Type B pancreatic cell (in vitro differentiated cells): ENCODE results near the gene MYL6B. TPM values are rescaled to one million over a fixed set of nuclear protein-coding genes. Genes with fewer than 3 reads are reported as not detected.

Experiments used
- DNase-seq: peaks from one replicate; pipeline ENCODE4 v3.0.0; 2021; ENCODE audit warnings: mixed read lengths; ENCODE audit not compliant: unreplicated experiment; ENCODE audit errors: extremely low spot score
- H3K27ac Mint-ChIP-seq: 2 replicates; pipeline ENCODE4 v1.8.0; 2021; ENCODE audit warnings: mild to moderate bottlenecking, mixed read lengths
- H3K27me3 Mint-ChIP-seq: 2 replicates; pipeline ENCODE4 v1.8.0; 2021; ENCODE audit warnings: mixed read lengths
- H3K36me3 Mint-ChIP-seq: 2 replicates; pipeline ENCODE4 v1.8.0; 2021; ENCODE audit warnings: mixed read lengths
- H3K4me1 Mint-ChIP-seq: one replicate; pipeline ENCODE4 v1.8.0; 2021; ENCODE audit warnings: mixed read lengths; ENCODE audit not compliant: unreplicated experiment
- H3K4me3 Mint-ChIP-seq: 2 replicates; pipeline ENCODE4 v1.8.0; 2021; ENCODE audit warnings: mild to moderate bottlenecking, mixed read lengths
- H3K9me3 Mint-ChIP-seq: 2 replicates; pipeline ENCODE4 v1.8.0; 2021; ENCODE audit warnings: mixed read lengths
- total RNA-seq: library from RNA; stranded (reverse); gene quantifications from 2 replicates; pipeline ENCODE4 v1.2.1, GENCODE V29; 2021; ENCODE audit warnings: low replicate concordance
- TF ChIP-seq, protein P1 (sequence below): fragments of 200-600 bp; sonication (generic); conservative IDR thresholded peaks from 2 replicates; pipeline ENCODE4 v1.5.0; 2021; ENCODE audit warnings: antibody characterized with exemption, mild to moderate bottlenecking

Gene MYL6B
- total RNA-seq, 1 donor from 2014 or later, result 161 TPM

DNA sequence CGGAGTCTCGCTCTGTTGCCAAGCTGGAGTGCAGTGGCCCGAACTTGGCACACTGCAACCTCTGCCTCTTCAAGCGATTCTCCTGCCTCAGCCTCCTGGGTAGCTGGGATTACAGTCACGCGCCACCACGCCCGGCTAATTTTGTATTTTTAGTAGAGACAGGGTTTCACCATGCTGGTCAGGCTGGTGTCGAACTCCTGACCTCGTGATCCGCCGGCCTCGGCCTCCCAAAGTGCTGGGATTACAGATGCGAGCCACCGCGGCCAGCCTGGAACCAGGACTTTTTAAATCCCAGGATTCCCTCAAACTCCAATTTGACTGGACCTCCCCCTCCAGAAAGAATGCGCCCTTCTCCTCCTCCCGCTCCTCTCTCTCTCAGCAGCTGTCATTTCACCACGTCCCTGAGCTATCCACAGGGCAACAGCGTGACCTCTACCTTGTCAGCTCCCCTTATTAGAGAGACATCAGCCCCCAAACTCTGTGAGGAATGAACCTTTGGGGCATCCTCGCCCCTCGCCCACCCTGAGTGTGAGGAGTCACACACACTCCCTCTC, 22.4 kb upstream of the MYL6B start:
- TF ChIP-seq, protein P1, sequence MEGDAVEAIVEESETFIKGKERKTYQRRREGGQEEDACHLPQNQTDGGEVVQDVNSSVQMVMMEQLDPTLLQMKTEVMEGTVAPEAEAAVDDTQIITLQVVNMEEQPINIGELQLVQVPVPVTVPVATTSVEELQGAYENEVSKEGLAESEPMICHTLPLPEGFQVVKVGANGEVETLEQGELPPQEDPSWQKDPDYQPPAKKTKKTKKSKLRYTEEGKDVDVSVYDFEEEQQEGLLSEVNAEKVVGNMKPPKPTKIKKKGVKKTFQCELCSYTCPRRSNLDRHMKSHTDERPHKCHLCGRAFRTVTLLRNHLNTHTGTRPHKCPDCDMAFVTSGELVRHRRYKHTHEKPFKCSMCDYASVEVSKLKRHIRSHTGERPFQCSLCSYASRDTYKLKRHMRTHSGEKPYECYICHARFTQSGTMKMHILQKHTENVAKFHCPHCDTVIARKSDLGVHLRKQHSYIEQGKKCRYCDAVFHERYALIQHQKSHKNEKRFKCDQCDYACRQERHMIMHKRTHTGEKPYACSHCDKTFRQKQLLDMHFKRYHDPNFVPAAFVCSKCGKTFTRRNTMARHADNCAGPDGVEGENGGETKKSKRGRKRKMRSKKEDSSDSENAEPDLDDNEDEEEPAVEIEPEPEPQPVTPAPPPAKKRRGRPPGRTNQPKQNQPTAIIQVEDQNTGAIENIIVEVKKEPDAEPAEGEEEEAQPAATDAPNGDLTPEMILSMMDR, result no peak
- Mint-ChIP-seq H3K9me3 (no peaks in the 10 kb centered on the region), H3K27ac (peak overlapping the region; percentile 94), H3K4me1 (peaks cover 35% of the 10 kb centered on the region), H3K27me3 (no peaks in the 10 kb centered on the region), H3K4me3 (peak overlapping the region; percentile 86), H3K36me3 (peaks cover 22% of the 10 kb centered on the region)
- DNase-seq, result no peak

DNA sequence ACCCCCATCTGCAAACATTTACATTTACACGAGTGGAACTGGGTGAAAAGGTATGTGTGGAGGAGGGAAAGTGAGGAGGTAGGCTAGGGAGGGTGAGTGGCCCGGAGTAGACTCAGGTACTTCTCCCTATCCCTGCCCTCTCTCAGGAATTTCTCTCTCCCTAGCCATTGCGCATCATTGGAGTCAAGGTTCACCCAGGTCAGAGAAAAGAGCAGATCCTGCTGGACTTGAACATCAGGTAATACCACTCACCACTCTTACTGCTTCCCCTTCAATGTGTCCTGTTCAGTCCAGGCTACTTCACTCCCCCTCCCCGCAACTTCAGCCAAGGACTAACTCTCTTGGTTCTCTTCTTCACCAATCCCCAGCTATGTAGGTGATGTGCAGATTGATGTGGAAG, 21.5 kb upstream of the MYL6B start:
- H3K36me3 Mint-ChIP-seq, result peaks cover 23% of the 10 kb centered on the region
- H3K27ac Mint-ChIP-seq, result no peak overlapping the region
- peak overlapping the region; percentile 86 for H3K4me3 Mint-ChIP-seq
- no peaks in the 10 kb centered on the region for H3K9me3 Mint-ChIP-seq
- H3K4me1 Mint-ChIP-seq, result peaks cover 34% of the 10 kb centered on the region
- DNase-seq, result no peak
- H3K27me3 Mint-ChIP-seq, result no peaks in the 10 kb centered on the region
- TF ChIP-seq, protein P1, result no peak

DNA sequence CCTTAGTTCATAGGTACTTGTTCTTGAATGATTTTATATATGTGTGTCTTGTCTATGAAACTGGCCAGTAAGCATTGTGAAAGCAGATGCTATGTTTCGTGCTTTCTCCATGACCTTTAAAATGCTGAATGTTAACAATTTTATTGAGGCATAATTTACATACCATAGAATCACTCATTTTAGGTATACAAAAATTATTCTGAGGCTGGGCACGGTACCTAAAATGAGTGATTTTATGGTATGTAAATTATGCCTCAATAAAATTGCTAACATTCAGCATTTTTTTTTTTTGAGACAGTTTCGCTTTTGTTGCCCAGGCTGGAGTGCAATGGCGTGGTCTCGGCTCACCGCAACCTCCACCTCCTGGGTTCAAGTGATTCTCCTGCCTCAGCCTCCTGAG, 17.5 kb upstream of the MYL6B start:
- Mint-ChIP-seq H3K27ac (no peak overlapping the region), H3K4me1 (peaks cover 5% of the 10 kb centered on the region), H3K9me3 (no peaks in the 10 kb centered on the region), H3K27me3 (no peaks in the 10 kb centered on the region), H3K4me3 (no peak overlapping the region), H3K36me3 (peaks cover 44% of the 10 kb centered on the region)
- no peak for DNase-seq
- TF ChIP-seq, protein P1, result no peak

DNA sequence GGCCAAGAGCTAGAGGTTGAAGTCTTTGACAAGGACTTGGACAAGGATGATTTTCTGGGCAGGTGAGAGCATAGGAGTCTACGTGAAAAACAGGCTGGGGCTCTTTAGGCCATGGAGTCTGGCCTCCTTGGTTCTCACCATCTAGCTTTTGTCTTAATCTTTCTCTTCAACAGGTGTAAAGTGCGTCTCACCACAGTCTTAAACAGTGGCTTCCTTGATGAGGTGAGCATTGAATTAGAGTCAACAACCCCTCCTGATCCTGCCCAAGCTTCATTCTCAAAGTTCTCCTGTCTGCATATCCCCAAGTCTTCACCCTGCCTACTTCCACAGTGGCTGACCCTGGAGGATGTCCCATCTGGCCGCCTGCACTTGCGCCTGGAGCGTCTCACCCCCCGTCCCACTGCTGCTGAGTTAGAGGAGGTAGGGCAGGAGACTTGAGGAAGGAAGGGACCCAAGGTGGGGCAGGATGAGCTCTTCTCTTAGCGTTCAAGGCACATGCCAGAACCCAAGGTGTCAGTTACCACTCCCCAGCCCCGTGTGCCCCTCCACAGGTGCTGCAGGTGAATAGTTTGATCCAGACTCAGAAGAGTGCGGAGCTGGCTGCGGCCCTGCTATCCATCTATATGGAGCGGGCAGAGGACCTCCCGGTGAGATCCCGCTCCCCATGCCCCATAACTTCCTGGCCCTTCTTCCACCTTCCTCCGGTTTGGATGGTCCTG, 14.4 kb upstream of the MYL6B start:
- no peaks in the 10 kb centered on the region for H3K4me1 Mint-ChIP-seq
- peaks cover 41% of the 10 kb centered on the region for H3K36me3 Mint-ChIP-seq
- no peak overlapping the region for H3K27ac Mint-ChIP-seq
- no peaks in the 10 kb centered on the region for H3K27me3 Mint-ChIP-seq
- TF ChIP-seq, protein P1, result no peak
- H3K9me3 Mint-ChIP-seq, result no peaks in the 10 kb centered on the region
- DNase-seq, result no peak
- H3K4me3 Mint-ChIP-seq, result no peak overlapping the region

DNA sequence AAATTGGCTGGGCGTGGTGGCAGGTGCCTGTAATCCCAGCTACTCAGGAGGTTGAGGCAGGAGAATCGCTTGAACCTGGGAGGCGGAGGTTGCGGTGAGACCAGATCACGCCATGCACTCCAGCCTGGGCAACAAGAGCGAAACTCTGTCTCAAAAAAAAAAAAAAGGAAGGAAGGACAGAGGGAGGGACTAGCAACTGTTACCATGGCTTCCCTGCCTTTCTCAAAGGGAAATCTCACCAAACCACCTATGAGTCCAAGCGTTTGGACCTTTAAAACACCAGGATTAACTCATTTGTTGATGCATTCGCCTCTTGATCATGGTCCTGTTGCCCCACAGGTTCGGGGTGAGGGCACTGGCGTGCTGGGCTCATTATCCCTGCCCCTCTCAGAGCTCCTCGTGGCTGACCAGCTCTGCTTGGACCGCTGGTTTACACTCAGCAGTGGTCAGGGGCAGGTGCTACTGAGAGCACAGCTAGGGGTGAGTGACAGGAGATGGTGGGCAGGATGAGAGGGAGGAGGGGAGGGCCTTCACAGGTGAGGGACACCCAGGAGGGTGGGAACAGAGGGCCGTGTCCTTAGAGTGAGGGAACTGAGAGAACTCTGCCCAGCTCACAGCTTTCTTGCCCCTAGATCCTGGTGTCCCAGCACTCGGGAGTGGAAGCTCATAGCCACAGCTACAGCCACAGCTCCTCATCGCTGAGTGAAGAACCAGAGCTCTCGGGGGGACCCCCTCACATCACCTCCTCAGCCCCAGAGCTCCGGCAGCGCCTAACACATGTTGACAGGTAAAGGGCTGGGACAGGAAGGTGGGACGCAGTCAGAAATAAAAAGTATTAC, 10.2 kb upstream of the MYL6B start:
- no peak for DNase-seq
- Mint-ChIP-seq H3K9me3 (no peaks in the 10 kb centered on the region), H3K36me3 (peaks cover 38% of the 10 kb centered on the region), H3K27me3 (no peaks in the 10 kb centered on the region), H3K4me1 (peaks cover 6% of the 10 kb centered on the region), H3K27ac (no peak overlapping the region), H3K4me3 (no peak overlapping the region)
- TF ChIP-seq, protein P1, result no peak
